Osteoblast (primary cell): Measurements from ENCODE around the gene PTCD3. TPM values are rescaled to one million over a fixed set of nuclear protein-coding genes. Genes with fewer than 3 reads are reported as not detected.
A peak's percentile ranks its signal among the peaks of the same experiment; 100 is the strongest.

ENCODE experiments used
- DNase-seq: peaks from one replicate; pipeline ENCODE4 v3.0.0; 2011; ENCODE audit warnings: low spot score, mixed read lengths; ENCODE audit not compliant: insufficient read length; ENCODE audit errors: missing footprints
- H2AFZ ChIP-seq: 2 replicates; pipeline ENCODE4 v1.6.0; 2011; ENCODE audit warnings: mild to moderate bottlenecking, low read length
- H3K27ac ChIP-seq: 2 replicates; pipeline ENCODE4 v1.5.1; 2011; ENCODE audit warnings: mild to moderate bottlenecking, low read depth, low read length, moderate library complexity
- H3K27me3 ChIP-seq: 2 replicates; pipeline ENCODE4 v1.6.0; 2012; ENCODE audit warnings: mild to moderate bottlenecking, control low read depth, inconsistent platforms, low read length, moderate library complexity; ENCODE audit not compliant: insufficient read depth
- H3K36me3 ChIP-seq: 2 replicates; pipeline ENCODE4 v1.5.1; 2011; ENCODE audit warnings: mild to moderate bottlenecking, low read length, control low read depth, moderate library complexity; ENCODE audit not compliant: insufficient read depth
- H3K4me1 ChIP-seq: 2 replicates; pipeline ENCODE4 v1.5.1; 2011; ENCODE audit warnings: mild to moderate bottlenecking, low read length, control low read depth, moderate library complexity; ENCODE audit not compliant: insufficient read depth
- H3K4me2 ChIP-seq: 2 replicates; pipeline ENCODE4 v1.6.0; 2011; ENCODE audit warnings: mild to moderate bottlenecking, low read length; ENCODE audit not compliant: insufficient read depth
- H3K4me3 ChIP-seq: fragments of 200-600 bp; sonication (generic); 3 replicates; pipeline ENCODE4 v1.5.1; 2012; ENCODE audit warnings: mild to moderate bottlenecking, low read length, inconsistent platforms; ENCODE audit not compliant: insufficient read depth
- H3K79me2 ChIP-seq: 2 replicates; pipeline ENCODE4 v1.6.0; 2012; ENCODE audit warnings: mild to moderate bottlenecking, low read length, control low read depth, inconsistent platforms; ENCODE audit not compliant: insufficient read depth
- H3K9me3 ChIP-seq: 2 replicates; pipeline ENCODE4 v1.5.1; 2011; ENCODE audit warnings: low read depth, low read length, control low read depth
- H4K20me1 ChIP-seq: 2 replicates; pipeline ENCODE4 v1.6.0; 2012; ENCODE audit warnings: mild to moderate bottlenecking, low read length, control low read depth; ENCODE audit not compliant: insufficient read depth
- CTCF ChIP-seq: IDR thresholded peaks from 2 replicates; pipeline ENCODE4 v1.5.1; 2011; ENCODE audit warnings: mild to moderate bottlenecking, low read depth, low read length, moderate library complexity; ENCODE audit errors: extremely low read depth
- total RNA-seq: library from RNA; depleted of rRNA; stranded (reverse); fragments of >200 nt; gene quantifications from 2 replicates; pipeline ENCODE4 v1.2.3, GENCODE V29; 2012

Gene PTCD3
- total RNA-seq, 1 donor, result 55.0 TPM

GRCh38 chr2:86158286-86158685, 52.3 kb downstream of the PTCD3 start:
- H3K36me3 ChIP-seq, result peaks cover 61% of the 10 kb centered on the region
- no peak for TF ChIP-seq CTCF
- H3K27ac ChIP-seq, result no peak overlapping the region

GRCh38 chr2:86160156-86160952, 54.3 kb downstream of the PTCD3 start:
- TF ChIP-seq CTCF, result no peak

More at GRCh38 chr2:86158286-86158685, 52.3 kb downstream of the PTCD3 start:
- Histone ChIP-seq H3K9me3 (no peaks in the 10 kb centered on the region), H4K20me1 (no peaks in the 10 kb centered on the region), H3K4me3 (no peak overlapping the region), H2AFZ (no peak overlapping the region), H3K4me1 (no peaks in the 10 kb centered on the region), H3K27me3 (no peaks in the 10 kb centered on the region), H3K4me2 (no peak overlapping the region), H3K79me2 (no peaks in the 10 kb centered on the region)
- DNase-seq, result no peak

GRCh38 chr2:86170449-86170848, 64.4 kb downstream of the PTCD3 start:
- Histone ChIP-seq H3K79me2 (peaks cover 8% of the 10 kb centered on the region), H3K4me3 (no peak overlapping the region), H3K36me3 (peaks cover 51% of the 10 kb centered on the region), H3K27me3 (no peaks in the 10 kb centered on the region), H3K9me3 (no peaks in the 10 kb centered on the region), H2AFZ (no peak overlapping the region), H4K20me1 (no peaks in the 10 kb centered on the region), H3K4me2 (no peak overlapping the region), H3K4me1 (no peaks in the 10 kb centered on the region), H3K27ac (no peak overlapping the region)
- no peak for TF ChIP-seq CTCF
- DNase-seq, result no peak

More at GRCh38 chr2:86160156-86160952, 54.3 kb downstream of the PTCD3 start:
- no peak overlapping the region for H3K27ac ChIP-seq
- no peaks in the 10 kb centered on the region for H3K79me2 ChIP-seq
- H3K4me2 ChIP-seq, result no peak overlapping the region
- H3K4me3 ChIP-seq, result no peak overlapping the region
- peaks cover 69% of the 10 kb centered on the region for H3K36me3 ChIP-seq
- H4K20me1 ChIP-seq, result no peaks in the 10 kb centered on the region
- no peaks in the 10 kb centered on the region for H3K27me3 ChIP-seq
- peak; percentile 26 for DNase-seq
- H2AFZ ChIP-seq, result no peak overlapping the region
- no peaks in the 10 kb centered on the region for H3K9me3 ChIP-seq
- H3K4me1 ChIP-seq, result no peaks in the 10 kb centered on the region

GRCh38 chr2:86171295-86171694, 65.3 kb downstream of the PTCD3 start:
- DNase-seq, result no peak
- Histone ChIP-seq H2AFZ (no peak overlapping the region), H4K20me1 (no peaks in the 10 kb centered on the region), H3K4me1 (no peaks in the 10 kb centered on the region), H3K27me3 (no peaks in the 10 kb centered on the region), H3K79me2 (peaks cover 16% of the 10 kb centered on the region), H3K27ac (no peak overlapping the region), H3K4me3 (no peak overlapping the region), H3K9me3 (no peaks in the 10 kb centered on the region), H3K36me3 (peaks cover 43% of the 10 kb centered on the region), H3K4me2 (no peak overlapping the region)
- TF ChIP-seq CTCF, result no peak
